Mammary epithelial cell (primary cell): ENCODE results near the gene ANKRD28.

Source experiments
- CTCF ChIP-seq, 2 donors: IDR thresholded peaks in 1 of 2; conservative IDR thresholded peaks in 1 of 2; 2 replicates each; pipeline ENCODE4 v1.5.1; 2011 to 2012; ENCODE audit warnings: inconsistent platforms in 2 of 2, low read length in 2 of 2, mild to moderate bottlenecking in 2 of 2, control low read depth in 1 of 2, low read depth in 1 of 2; ENCODE audit not compliant: insufficient read depth in 1 of 2; ENCODE audit errors: extremely low read depth in 1 of 2
- EZH2 ChIP-seq: IDR thresholded peaks from 2 replicates; pipeline ENCODE4 v1.6.1; 2012; ENCODE audit warnings: low read length, inconsistent platforms, borderline replicate concordance

GRCh38 chr3:15809313-15809712 lies 11.5 kb upstream of the ANKRD28 start:
- TF ChIP-seq CTCF (conservative IDR thresholded peaks at IDR 0.05 in 1 of 2, IDR thresholded peaks at IDR 0.05 in 1 of 2; ENCODE audit: extremely low read depth in 1 of 2, insufficient read depth in 1 of 2, low read depth in 1 of 2, low read length in 2 of 2): no peak
- no peak for TF ChIP-seq EZH2
